ENCODE results near the gene GNAQ. TPM values are rescaled to one million over a fixed set of nuclear protein-coding genes. Genes with fewer than 3 reads are reported as not detected.

Gene GNAQ
- total RNA-seq, 1 experiment from 2014 or later, result 48.6 TPM

DNA sequence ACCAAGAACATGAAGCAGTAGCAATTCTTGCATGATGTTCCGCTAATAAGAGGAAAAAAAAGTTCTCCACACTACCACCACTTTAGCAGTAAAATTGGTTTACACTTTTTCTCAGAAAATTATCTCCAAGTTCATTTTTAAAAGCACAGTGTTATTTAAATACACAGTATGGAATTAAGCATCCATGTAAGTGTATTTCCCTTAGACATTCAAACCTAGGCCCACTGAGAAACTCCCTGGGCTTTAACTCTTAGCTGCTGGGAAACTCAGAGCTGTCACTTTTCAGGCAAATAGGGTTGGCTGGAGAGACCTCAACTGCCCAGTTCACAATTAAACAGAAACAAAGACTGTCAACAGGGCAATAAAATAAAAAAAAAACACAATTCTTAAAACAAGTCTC is 2.7 kb downstream of the GNAQ start:
- Histone ChIP-seq H3K4me2 (ENCODE audit: insufficient read depth, insufficient read length, low read length) (no peak overlapping the region), H3K23me2 (ENCODE audit: insufficient read length, low read depth, low read length, poor library complexity, severe bottlenecking) (peaks cover 10% of the 10 kb centered on the region)
- H3K36me3 Mint-ChIP-seq (ENCODE audit: insufficient read depth in 1 of 3, low read depth in 3 of 3), result no peaks in the 10 kb centered on the region; a peak in 1 of 7 replicates

More for the DNA sequence above, 2.7 kb downstream of the GNAQ start:
- Histone ChIP-seq H3K14ac (ENCODE audit: insufficient read depth, low read length) (no peak overlapping the region), H2AK5ac (ENCODE audit: insufficient read length, low read length) (no peak overlapping the region), H2BK120ac (ENCODE audit: low read depth, low read length, poor library complexity, severe bottlenecking) (no peak overlapping the region), H2BK20ac (ENCODE audit: low read depth, low read length, poor library complexity, severe bottlenecking) (no peak overlapping the region), H3K56ac (ENCODE audit: insufficient read length, low read depth, low read length) (no peak overlapping the region), H2BK15ac (ENCODE audit: low read depth, low read length) (no peak overlapping the region), H3K9me3 (ENCODE audit: control insufficient read depth, low read depth, low read length) (no peaks in the 10 kb centered on the region), H3T11ph (ENCODE audit: low read length) (no peak overlapping the region), H3K79me1 (ENCODE audit: insufficient read depth, low read depth, low read length, poor library complexity, severe bottlenecking) (peaks cover 6% of the 10 kb centered on the region), H3K27me3 (ENCODE audit: insufficient read depth, low read length) (no peaks in the 10 kb centered on the region), H4K20me1 (ENCODE audit: control insufficient read depth, insufficient read depth, insufficient read length) (no peaks in the 10 kb centered on the region), H4K91ac (ENCODE audit: insufficient read length, low read depth, low read length) (no peak overlapping the region), H3K4me1 (ENCODE audit: insufficient read depth, low read length) (peaks cover 7% of the 10 kb centered on the region), H3K27ac (ENCODE audit: insufficient read length, low read depth, low read length) (no peak overlapping the region), H3K9ac (ENCODE audit: extremely low read depth, insufficient read length, low read length) (no peak overlapping the region), H2BK12ac (ENCODE audit: insufficient read length, low read depth, low read length) (no peak overlapping the region), H2BK5ac (ENCODE audit: insufficient read length, low read length) (no peak overlapping the region), H4K8ac (replicated peaks; ENCODE audit: insufficient read length, low read depth, low read length) (no peak overlapping the region), H2AFZ (ENCODE audit: low read length) (no peak overlapping the region), H3K18ac (ENCODE audit: insufficient read length, low read depth, low read length) (no peak overlapping the region), H3K79me2 (ENCODE audit: insufficient read depth, low read length) (peaks cover 23% of the 10 kb centered on the region; the same call in 1 of the 2 replicates), H3K4ac (ENCODE audit: low read depth, low read length) (no peak overlapping the region), H3K23ac (ENCODE audit: insufficient read length, low read depth, low read length) (no peak overlapping the region), H4K5ac (ENCODE audit: insufficient read length, low read depth, low read length) (no peak overlapping the region)
- H3K9me3 Mint-ChIP-seq, result peaks cover 0 to 2% of the 10 kb centered on the region in 2 experiments; a peak in 2 of 5 replicates
- H3K27ac Mint-ChIP-seq, result no peak overlapping the region
- DNase-seq, result no peak
- H3K27me3 Mint-ChIP-seq (ENCODE audit: low read depth), result peaks cover under 1% of the 10 kb centered on the region; the same call in 1 of the 2 replicates
- TF ChIP-seq, protein P1, sequence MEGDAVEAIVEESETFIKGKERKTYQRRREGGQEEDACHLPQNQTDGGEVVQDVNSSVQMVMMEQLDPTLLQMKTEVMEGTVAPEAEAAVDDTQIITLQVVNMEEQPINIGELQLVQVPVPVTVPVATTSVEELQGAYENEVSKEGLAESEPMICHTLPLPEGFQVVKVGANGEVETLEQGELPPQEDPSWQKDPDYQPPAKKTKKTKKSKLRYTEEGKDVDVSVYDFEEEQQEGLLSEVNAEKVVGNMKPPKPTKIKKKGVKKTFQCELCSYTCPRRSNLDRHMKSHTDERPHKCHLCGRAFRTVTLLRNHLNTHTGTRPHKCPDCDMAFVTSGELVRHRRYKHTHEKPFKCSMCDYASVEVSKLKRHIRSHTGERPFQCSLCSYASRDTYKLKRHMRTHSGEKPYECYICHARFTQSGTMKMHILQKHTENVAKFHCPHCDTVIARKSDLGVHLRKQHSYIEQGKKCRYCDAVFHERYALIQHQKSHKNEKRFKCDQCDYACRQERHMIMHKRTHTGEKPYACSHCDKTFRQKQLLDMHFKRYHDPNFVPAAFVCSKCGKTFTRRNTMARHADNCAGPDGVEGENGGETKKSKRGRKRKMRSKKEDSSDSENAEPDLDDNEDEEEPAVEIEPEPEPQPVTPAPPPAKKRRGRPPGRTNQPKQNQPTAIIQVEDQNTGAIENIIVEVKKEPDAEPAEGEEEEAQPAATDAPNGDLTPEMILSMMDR (conservative IDR thresholded peaks at IDR 0.05), result no peak
- H3K4me1 Mint-ChIP-seq, result peaks cover 51 to 52% of the 10 kb centered on the region in 2 experiments
- no CpG with 5 or more reads among the region's 1 CpG for WGBS (ENCODE audit: extremely low coverage, insufficient read length, low lambda C conversion rate)
- peak overlapping the region; percentile 86 to 95; a peak in 3 of 5 replicates for H3K4me3 Mint-ChIP-seq
